AG09319 (cell line): ENCODE data around the gene ERC2.
A peak's percentile ranks its signal among the peaks of the same experiment; 100 is the strongest.

Experiments used
- DNase-seq: peaks from one replicate; pipeline ENCODE4 v3.0.0-alpha.2; 2010; ENCODE audit warnings: low read depth; ENCODE audit errors: extremely low read depth
- TF ChIP-seq, protein P1 (sequence below): IDR thresholded peaks from 2 replicates; pipeline ENCODE4 v1.5.1; 2011; ENCODE audit warnings: low read depth, mild to moderate bottlenecking, inconsistent platforms, low read length, moderate library complexity

The ERC2 gene

DNA sequence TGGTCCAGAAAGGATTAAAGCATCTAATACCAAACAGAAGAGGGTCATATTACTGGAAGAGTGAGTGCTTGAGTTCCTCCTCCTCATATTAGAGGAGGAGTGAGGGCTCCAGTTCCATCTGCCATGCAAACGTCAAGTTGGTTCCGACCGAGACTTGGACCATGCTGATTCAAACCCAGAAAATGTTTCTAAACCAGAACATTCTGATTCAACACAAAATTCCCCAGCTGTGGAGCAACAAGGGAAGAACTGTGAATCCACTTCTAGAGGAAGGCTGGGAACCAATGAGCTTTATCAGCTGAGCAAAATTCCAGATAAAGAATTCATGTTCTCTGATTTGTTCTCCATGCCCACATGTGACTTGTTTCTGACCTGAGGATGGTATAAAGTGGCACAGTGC is 845.5 kb downstream of the ERC2 start:
- peak; percentile 38 for DNase-seq
- TF ChIP-seq, protein P1, sequence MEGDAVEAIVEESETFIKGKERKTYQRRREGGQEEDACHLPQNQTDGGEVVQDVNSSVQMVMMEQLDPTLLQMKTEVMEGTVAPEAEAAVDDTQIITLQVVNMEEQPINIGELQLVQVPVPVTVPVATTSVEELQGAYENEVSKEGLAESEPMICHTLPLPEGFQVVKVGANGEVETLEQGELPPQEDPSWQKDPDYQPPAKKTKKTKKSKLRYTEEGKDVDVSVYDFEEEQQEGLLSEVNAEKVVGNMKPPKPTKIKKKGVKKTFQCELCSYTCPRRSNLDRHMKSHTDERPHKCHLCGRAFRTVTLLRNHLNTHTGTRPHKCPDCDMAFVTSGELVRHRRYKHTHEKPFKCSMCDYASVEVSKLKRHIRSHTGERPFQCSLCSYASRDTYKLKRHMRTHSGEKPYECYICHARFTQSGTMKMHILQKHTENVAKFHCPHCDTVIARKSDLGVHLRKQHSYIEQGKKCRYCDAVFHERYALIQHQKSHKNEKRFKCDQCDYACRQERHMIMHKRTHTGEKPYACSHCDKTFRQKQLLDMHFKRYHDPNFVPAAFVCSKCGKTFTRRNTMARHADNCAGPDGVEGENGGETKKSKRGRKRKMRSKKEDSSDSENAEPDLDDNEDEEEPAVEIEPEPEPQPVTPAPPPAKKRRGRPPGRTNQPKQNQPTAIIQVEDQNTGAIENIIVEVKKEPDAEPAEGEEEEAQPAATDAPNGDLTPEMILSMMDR: no peak

DNA sequence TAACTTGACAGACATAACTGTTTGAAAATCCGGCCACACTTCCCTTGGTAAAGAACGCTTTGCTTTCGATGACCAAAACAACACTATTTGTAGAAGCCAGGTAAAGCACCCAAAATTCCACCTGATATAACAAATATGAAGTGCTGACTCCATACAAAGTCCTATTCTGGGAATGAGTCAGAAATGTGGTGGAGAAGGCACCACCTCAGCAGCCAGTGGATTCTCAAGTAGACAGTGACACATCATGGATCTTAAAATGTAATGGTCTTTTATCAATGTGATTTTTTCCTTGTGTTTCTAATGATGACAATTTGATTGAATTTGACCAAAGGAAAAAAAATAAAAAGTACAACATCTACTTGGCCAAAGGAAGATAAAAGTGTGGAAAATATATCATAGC is 846.2 kb downstream of the ERC2 start:
- DNase-seq: no peak
- TF ChIP-seq, protein P1: no peak

DNA sequence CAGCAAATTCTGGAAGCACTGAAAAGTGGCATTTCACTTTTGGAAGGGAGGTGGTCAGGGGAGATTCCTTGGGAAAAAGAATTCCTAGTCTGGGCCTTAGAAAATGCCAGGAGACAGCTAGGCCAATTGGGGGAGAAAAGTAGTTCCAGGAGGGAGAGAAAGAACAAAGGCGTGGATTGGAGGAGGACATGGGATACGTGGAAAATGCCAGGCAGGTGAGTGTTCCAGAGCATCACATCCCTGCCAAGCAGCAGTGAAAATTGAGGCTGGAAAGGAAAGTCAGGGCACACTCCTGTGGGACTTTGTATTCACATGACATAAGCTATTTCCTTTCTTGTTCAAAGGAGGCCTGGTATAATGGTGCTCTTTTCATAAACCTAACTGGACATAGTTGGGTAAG is 846.6 kb downstream of the ERC2 start:
- TF ChIP-seq, protein P1: no peak

DNA sequence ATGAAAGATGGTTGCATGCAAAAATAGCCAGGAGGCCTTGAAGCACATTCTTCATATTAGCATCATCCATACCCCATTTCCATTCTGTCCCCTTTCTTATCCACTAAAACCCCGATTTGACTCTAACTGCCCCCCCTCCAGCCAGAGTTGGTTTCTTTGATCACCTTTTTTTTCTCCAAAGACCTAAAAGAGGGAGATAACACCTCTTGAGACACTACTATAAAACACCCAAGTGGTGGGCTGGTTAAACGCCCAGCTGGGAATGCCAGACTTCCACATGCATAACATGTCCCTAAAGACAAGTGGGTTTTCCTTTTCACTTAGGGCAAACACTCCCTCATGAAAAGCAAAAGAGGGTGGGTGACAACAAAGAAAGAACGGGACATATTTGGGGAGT is 847.2 kb downstream of the ERC2 start:
- TF ChIP-seq, protein P1: no peak
- DNase-seq: no peak

More for the DNA sequence above, 846.6 kb downstream of the ERC2 start:
- no peak for DNase-seq

DNA sequence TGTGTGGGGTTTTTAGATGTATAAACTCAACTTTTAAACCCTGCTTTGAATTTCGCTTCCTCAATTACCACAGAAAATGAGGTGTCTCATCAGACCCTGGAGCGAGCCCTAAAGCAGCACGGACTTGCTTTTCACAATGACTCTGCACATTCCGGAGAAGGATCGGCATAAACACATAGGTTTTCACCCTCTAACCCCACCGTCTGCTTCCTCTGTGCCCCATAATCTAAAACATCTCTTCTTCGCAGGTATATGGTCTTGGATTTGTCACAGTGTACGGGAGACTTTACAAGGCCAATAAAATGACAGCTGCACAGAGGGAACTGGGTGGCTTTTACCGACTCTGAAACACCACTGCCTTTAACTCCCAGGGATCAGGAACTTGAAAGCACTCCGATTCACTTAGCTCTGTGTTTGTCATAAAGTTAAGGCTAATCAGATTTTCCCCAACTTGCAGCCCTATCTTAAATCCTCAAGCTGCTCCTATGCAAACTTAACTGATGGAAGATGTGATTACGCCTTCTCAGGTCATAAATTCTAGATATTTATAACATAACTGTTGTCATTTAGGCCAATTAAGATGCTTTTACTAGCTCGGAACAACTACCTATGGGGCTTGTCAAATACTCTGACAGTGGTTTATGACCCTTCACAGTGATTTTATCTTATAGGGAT is 847.8 kb downstream of the ERC2 start:
- no peak for DNase-seq
- TF ChIP-seq, protein P1: no peak

DNA sequence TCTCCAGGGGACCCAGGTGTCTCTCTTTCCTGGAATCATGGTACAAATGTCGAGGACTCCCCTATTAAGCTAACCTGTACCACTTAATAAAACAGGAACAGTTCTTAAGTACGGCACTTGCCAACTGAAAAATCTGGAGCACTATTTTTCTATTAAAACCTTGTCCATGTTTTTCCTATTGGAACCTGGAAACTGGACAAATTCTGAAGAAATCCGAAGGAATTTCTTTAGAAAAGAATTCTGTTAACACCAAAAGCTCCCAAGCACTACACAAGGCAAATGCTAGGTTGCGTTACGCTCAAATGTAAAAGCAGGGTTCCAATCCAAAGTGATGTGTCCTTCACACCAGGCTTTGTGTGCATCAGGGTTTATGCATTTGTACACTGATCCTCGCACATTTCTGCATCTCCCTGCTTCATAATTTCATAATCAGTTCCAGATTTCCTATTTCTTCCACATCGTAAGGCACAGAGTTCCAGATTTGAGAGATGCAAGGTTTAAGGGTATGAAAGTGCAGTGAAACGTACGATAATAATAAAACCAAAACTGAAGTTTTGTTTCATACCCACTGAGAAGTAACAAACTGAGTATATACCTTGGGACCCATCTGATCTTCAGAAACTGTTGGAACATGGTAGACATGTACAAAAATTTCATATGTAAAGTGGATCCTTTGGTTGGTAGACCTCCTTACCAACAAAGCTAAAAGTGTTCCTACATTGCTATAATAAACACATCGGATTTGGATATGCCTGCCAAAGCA is 849.0 kb downstream of the ERC2 start:
- TF ChIP-seq, protein P1: no peak
- DNase-seq: peak; percentile 34

DNA sequence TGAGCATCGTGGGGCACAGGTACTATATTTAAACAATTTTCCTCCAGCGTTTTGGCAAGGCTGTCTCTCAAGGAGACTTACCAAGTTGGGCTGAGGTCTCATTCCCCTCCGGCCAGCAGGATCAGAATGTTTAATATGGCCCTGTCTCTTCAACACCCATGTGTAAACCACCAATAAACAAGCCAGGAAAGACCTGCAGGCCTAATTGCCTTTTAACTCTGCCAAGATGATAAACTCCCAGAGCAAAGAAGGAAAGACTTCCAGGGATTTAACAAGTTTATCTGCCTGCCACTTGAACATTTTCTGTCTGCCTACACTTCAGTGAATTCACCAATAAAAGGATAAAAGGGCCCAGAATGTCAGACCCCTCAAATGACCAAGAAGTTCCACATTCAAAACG is 850.9 kb downstream of the ERC2 start:
- TF ChIP-seq, protein P1: no peak
- no peak for DNase-seq
